HG03457 (cell line): Measurements from ENCODE around the gene RAB33A.
A peak's percentile ranks its signal among the peaks of the same experiment; 100 is the strongest.

Experiments used
- ATAC-seq: cut with Tn5 transposase; IDR thresholded peaks from one replicate; pipeline ENCODE4 v1.9.1; 2021; ENCODE audit warnings: moderate number of reproducible peaks; ENCODE audit not compliant: unreplicated experiment

RAB33A gene

DNA sequence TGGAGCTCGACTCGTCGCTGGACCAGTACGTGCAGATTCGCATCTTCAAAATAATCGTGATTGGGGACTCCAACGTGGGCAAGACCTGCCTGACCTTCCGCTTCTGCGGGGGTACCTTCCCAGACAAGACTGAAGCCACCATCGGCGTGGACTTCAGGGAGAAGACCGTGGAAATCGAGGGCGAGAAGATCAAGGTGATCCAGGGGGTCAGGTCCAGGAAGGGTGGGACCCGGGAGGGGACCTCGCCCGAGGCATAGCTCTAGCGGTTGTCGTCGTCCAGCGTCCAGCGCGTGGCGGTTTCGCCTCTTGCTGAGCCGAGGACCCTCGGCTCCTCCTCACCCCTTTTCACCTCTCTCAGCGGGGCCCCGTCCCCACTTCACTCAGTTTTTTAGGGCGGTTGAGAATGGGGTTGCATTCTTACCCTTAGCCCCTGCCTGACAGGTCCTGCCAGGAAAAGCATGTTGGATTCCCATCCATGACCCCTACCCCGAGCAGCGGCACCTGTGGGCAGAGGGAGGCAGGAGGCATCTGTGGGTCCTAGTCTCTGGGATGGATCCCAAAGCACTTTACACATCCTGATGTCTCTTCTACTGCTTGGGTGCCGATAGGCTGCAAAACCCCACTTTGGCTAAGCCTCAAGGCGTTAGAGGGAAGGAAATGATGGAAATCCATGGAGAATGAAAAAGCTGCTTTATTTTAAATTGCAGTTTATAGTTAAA, 524 bp downstream of the RAB33A start:
- ATAC-seq = no peak

DNA sequence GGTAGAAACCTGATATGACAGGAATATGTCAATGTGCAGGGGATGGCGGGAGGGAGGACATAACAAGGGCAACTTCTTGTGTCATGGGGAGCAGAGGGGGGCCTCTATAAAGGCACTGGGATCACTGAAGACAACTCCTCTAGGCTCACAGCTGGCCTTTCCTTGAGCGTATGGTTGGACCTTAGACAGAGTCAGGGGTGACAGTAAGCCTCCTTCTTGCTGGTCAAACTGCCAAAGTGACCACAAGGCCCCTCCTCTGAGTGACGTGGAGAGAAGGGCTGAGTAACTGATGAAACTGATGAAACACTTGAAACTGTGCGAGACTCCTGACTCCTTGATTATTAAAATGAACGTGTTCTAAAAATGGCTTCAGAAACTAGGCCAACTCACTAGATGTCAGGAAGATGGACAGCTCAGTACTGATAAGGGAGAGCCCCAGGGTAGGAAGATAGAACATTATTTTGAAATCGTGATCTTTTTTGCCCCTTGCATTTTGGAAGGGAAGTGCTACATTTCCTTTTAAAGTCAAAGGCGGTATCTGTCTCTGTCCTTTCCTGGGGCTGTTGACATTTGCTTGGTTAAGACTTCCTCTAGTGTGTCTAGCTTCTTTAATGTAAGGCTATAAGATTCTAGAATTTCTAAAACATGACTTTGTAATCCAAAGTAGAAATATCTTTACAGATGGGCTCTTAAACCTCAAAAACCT, 1.6 kb downstream of the RAB33A start:
- ATAC-seq = no peak

DNA sequence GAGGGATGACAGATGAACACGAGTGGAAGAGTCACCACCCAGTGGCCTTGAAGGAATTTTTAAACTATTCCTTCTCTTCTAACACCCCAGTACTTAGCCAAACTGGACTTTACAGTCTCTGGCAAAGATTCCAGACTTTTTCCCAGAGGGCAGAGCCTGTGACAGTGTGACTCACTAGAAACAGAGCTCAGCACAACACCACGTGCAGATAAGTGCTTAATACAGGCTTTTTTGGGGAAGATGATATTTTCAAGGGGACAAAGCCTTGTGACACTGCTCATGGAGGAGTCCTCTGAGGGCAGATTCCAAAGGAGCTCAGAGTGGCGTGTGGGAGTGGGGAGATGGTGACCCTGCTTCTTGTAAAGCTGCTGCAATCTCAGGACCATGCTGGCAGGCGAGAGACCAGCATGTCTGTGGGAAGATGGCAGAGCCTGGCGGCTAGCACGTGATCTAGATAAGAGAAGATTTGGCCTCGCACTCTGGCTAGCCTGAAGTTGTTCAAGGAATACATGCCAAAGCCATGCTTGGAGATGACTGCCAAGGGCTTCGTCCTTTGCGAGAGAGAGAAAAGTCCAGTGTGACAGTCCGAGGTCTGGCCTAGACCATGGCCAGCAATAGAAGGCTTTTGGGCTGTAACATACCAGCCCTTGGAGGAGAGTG, 2.4 kb downstream of the RAB33A start:
- ATAC-seq = no peak

DNA sequence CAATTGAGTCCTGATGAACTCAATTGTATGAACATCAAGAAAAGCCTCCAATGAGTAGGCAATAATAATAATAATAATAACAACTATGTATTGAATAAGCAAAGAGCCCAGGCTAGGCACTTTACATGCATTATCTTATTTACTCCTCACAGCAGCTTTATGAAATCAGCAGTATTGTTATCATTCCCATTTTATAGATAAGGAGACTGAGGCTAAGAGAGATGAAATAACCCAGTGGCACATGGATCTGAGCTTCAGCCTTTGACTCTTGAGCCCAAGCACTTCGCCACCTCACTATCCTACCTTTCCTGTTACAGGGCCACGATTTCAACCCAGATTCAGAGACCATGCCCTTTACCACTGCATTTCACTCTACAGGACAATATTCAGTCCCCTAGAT, 3.2 kb downstream of the RAB33A start:
- ATAC-seq = no peak

DNA sequence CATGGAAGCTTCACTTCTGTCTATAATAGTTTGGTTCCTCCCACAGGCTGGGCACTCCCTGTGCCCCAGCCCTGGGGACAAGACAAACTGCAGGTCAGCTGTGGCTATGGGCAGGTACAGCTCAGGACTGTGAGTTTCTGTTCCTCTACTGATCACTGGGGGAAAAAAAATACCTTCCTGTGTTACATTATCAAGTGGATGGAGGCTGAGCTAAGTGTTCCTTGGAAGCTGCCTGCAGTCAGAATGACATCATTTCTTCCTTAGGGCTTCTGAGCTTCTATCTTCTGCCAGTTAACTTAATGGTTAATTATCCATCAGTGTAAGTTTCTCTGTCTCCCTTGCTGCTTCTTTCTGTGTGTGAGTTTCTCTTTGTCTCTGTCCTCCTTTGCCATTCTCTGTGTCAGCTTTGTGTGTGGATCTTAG, 4.6 kb downstream of the RAB33A start:
- ATAC-seq = peak; percentile 76

DNA sequence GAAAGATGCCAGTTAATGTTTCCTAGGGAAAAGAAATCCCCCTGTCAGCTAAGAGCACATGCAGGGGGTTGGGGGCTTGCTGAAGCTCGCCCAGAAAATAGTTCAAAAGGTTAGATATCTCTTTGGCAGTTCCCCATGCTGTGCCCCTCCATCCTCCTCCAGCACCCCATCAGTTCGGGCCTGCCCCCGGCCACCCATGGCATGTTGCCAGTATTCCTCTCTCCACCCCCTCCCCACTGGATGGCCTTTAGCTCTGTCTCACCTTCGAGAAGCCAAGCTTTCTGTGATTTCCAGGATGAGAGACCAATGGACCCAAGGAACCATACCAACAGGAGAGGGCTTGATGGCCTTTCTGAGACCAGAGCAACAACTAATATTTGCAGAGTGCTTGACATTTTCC, 5.2 kb downstream of the RAB33A start:
- no peak for ATAC-seq

DNA sequence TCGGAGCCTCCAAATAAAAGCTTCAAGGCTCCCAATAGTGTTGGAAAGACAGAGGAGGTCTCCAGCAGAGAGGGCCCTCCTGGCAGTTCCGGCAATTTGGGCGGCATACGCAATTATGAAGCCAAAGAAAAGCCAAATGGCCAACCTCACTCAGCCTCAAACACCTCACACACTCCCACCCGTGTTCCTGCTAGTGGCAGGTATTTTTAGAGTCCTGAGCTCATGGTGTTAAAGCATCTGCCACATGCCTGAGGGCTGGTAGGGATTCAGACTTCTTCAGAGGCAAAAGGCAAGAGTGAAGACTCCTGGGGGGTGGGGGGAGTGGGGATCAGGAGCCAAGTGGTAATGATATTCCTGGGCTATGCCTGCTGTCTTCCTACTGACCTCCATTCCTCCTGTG, 7.4 kb downstream of the RAB33A start:
- ATAC-seq = no peak

DNA sequence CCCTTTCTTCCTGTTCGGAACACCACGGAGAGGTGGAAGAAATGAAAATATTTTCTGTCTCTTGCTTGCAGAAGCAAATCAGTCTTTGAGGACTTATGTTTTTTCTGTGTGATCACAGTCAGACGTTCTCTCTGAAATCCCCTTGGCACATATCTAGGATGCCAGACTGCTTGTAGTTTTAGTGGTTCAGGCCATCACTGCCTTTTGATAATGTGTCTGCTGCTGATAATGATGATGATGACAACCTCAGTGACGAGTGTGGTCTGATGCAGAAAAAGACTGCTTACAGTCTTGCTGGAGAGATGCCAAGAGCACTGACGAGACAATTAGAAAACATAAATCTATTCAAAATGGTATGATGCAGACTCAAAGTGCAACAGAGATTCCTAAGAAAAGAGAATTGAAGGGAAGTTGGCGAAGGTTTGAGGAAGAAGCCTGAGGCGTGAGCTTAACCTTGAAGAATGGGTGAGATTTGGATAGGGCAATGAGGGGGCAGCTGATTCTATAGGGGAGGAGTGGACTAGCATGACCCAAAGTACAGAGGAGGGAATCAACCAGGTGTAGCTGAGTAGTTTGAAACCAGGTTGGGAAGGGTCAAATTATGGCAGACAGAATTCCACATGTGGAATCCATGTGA, 7.9 kb downstream of the RAB33A start:
- ATAC-seq = no peak

DNA sequence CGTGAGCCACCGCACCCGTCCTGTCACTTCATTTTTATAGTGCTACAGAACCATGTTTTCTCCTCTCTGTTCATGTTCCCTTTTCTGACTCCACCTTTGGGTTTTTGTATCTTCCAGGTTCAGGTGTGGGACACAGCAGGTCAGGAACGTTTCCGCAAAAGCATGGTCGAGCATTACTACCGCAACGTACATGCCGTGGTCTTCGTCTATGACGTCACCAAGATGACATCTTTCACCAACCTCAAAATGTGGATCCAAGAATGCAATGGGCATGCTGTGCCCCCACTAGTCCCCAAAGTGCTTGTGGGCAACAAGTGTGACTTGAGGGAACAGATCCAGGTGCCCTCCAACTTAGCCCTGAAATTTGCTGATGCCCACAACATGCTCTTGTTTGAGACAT, 12.4 kb downstream of the RAB33A start:
- no peak for ATAC-seq

DNA sequence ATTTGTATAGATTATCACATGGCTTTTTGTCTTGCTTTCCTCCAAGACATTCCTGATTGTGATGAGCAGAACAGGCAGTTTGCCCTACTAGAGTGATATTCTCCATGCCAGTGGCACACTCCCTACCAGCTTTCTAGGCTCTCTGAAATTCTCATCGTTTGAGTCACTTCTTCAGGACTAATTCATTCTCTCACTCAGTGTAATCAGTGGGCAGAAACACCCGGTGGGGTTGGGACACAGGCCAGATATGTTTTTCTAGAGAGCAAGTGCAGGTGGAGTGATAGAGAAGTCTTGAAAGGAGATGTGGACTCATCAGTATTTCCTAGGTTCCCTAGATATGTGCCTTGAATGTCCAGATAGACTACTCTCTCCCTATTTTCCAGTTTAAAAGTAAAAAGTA, 13.1 kb downstream of the RAB33A start:
- no peak for ATAC-seq

DNA sequence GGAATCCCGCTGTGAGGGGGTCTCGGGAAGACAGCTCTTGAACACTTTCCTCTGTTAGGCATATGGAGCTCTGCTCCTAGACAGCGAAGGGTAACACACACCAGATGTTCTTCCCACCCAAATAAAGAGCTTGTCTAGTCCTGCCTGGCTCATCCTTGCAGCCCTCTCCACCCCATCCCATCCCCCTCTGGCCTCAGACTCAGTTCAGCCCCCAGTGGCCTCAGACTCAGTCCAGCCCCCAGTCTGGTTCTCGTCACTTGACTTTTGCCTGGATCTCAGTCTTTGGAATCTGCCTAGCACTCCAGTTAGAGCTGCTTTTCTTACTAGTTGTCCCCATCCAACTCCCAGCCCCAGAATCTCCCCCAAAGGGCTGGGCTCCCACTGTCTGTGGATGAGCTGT, 14.9 kb downstream of the RAB33A start:
- no peak for ATAC-seq

DNA sequence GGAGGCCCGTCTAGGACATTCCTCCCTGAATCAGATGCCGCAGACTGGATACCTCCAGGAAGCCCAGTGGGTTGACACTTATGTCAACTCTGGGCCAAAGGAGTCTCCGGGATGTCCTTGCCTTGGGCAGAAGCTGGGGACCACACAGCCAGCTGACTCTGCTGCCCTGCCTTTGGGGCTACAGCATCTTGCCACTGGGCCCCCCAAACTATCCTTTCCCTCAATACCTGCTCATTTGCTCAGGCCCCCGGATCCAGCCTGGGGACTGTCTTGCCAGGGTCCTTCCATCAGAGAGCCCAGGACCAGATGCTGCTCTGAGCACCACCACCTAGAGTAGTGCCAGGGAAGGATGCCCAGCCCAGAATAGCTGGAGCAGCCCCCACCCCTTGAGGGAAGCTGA, 19.0 kb downstream of the RAB33A start:
- ATAC-seq = no peak

DNA sequence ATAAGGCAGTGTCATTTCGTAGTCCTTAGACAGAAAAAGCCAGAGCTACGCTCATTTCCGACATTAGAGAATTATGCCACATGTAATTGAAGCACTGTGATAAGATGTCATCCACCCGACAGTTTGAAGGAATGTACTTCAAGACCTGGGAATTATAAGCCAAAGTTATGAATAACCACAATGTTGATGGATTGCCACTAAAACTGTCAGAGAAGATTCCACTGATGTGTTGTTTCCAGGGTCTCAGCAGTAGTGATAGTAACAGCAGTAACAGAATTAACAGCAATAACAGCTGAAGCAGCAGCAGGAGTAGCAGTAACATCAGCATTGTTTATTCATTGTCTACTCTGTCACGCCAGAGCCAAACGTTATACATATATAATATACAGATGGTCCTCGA, 24.7 kb downstream of the RAB33A start:
- ATAC-seq = no peak

DNA sequence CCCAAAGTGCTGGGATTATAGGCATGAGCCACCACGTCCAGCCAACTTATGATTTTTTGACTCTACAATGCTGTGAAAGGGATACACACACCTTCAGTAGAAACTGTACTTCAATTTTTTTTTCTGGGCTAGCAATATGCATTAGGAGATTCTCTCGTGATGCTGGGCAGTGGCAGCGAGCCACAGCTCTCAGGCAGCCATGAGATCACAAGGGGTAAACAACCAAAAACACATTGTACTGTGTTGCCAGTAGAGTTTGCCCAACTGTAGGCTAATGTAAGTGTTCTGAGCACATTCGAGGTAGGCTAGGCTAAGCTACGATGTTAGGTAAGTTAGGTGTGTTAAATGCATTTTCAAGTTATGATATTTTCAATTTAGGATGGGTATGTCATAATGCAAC, 25.7 kb downstream of the RAB33A start:
- ATAC-seq = no peak

DNA sequence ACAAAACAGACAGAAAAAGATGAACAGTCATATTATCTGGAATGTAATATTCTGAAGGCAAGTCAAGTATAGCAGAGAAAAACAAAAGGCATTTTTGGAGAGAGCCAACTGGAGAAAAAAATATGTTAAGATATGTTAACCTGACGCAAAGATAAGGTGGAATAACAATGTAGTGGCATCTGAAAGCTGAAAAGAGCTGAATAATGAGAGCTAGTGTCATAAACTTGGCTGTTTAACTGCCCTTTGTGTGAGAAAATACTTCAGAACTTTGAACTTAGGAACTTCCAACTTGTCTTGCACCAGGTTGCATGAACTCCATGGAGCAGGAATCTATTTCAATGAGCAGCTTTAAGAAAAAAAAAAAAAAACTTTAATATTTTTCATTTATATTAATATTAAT, 32.9 kb downstream of the RAB33A start:
- no peak for ATAC-seq

DNA sequence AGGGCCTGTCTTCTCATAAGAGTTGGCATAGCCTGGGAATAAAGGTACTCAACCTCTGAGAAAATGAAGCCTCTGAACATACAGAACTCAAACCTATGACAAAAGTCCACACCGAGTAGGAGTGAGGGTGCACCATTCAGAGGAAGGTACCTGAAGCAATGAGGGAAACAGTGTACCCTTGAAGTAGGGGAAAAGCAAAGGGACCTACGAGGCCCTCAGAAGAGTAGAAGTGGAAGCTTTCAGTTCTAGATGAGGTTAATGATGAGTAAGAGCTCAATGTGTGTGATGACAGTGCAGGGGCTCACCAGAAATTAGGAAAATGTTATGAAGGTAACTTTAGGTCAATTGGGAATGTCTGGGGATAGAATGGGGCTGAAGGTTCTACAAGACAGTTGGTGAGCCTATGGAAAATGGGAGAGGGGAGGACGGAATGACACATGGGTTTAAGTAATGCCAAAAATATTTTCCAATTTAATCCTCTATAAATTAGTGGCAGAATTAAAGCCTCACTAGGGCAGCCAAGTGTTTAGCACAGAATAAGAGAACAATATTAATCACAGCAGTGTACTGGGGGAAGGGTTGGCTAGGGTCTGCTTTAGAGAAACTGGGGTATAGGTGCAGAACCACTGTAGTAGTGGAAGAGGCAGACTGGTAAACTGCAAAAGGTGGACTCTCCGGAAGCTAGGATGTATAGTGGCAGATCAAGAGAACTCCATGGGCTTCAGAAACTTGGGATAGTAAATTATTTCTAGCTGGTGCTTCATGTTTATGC, 39.8 kb downstream of the RAB33A start:
- ATAC-seq = no peak

DNA sequence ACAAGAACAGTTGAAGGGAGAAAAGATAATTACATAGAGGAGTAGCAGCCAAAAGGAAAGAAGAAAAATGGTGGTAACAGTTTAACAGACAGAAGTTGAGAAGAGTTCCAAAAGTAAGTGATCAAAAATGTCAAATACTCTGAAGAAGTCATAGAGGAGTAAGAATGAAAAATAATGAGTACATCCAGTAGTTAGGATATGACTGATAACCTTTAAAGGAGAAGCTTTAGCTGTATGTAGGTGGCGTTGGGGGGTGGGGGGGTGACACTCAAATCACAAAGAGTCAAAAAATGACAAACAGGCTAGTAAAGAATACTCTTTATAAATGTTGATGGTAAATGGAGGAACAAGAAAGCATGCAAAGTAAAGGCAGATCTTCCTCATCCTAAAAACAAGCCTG, 40.6 kb downstream of the RAB33A start:
- ATAC-seq = no peak

DNA sequence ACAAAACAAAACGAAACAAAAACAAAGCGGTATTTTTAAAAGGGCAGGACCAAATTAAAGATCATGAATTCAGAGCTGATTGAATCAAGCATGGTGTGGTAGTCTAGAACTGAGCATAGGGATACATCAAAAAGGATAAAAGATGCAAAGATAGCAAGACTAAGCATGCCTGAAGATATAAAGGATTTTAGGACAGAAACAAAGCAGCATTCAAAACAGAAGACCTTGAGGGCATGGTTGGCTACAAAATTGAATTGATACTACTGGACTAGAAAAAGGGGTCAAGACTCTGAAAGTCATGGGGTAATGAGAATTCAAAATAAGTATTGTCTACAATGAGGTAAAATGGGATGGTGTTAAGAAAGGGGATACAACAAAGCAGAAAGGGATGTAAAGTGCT, 41.6 kb downstream of the RAB33A start:
- no peak for ATAC-seq

DNA sequence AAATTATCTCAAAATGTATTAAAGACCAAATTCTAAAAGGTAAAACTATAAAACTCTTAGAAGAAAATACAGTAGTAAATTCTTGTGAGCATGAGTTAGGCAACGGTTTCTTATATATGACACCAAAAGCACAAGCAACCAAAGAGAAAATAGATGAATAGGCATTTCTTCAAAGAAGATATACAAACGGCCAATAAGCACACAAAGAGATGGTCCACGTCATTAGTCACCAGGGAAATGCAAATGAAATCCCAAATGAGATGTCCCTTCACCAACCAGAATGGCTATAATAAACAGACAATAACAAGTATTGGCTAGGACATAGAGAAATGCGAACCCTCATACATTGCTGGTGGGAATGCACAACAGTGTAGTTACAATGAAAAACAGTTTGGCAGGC, 44.6 kb downstream of the RAB33A start:
- ATAC-seq = no peak

DNA sequence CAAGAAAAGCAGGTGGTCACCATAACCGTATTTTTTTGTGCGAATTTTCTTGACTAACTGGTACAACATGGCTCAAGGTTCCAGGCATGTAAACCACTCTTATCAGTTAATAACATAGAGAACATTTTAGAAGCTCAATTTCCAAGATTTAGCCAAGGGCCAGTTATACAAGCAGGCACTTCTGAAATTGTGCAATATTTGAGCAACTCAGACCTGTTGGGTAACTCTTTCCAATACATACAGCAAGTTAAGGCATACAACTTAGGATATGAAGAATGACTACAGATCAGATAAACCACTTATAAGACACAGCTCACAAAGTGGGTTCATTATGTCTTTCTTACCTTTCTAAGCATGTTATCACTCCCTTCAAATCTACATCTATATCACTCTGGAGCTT, 53.0 kb downstream of the RAB33A start:
- no peak for ATAC-seq

DNA sequence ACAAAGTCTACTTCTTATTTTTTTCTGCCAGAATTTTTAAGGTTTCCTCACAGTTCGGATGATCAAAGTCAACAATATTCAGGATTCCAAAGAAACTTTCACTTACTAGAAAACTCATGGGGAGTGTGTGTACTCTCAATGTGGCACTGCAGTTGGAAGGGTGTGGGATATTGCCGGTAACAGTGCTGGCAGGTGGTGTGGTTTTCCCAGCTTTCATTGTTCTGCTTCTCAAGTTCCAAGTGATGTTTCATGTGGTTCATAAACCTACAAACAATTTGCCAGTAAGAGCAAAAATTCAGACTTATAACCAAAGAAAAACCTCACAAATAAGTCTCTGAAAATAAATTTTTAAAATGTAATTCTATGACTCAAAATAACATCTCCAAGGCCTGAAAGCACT, 57.1 kb downstream of the RAB33A start:
- no peak for ATAC-seq
